Right lobe of liver (tissue), 6 donors: ENCODE measurements around the gene CST8. TPM values are rescaled to one million over a fixed set of nuclear protein-coding genes. Genes with fewer than 3 reads are reported as not detected.

Experiments
- ATAC-seq, 4 donors: fragments of 200-7000 bp; cut with Tn5 transposase; one replicate each; pipeline ENCODE4 v1.9.1; 2020; ENCODE audit warnings: mild to moderate bottlenecking in 4 of 4, moderate library complexity in 4 of 4
- DNase-seq, 3 donors: peaks; one replicate each; pipeline ENCODE4 v3.0.0-alpha.2; 2020
- H3K27ac ChIP-seq, 3 donors: fragments of 200-600 bp; one replicate each; pipeline ENCODE4 v1.8.0; 2022
- H3K27me3 ChIP-seq, 2 donors: fragments of 200-600 bp; one replicate each; pipeline ENCODE4 v1.8.0; 2022
- H3K36me3 ChIP-seq, 4 donors: fragments of 200-600 bp; sonication (generic) in 1 of 4; one replicate each; pipeline versions ENCODE4 v1.5.1 to v1.8.0; 2017 to 2022; ENCODE audit warnings: control low read depth in 1 of 4
- H3K4me1 ChIP-seq, 4 donors: fragments of 200-600 bp; sonication (generic) in 1 of 4; one replicate each; pipeline versions ENCODE4 v1.5.1 to v1.8.0; 2017 to 2022; ENCODE audit warnings: control low read depth in 1 of 4
- H3K4me3 ChIP-seq, 3 donors: fragments of 200-600 bp; one replicate each; pipeline ENCODE4 v1.8.0; 2022
- H3K9me3 ChIP-seq, 4 donors: fragments of 200-600 bp; sonication (generic) in 1 of 4; one replicate each; pipeline versions ENCODE4 v1.5.1 to v1.8.0; 2017 to 2022; ENCODE audit warnings: control low read depth in 1 of 4
- POLR2A ChIP-seq: fragments of 450-650 bp; IDR thresholded peaks from one replicate; pipeline ENCODE4 v1.6.1; 2017; ENCODE audit warnings: antibody characterized with exemption, mild to moderate bottlenecking
- WGBS: methylation state at CpG from one replicate; pipeline ENCODE4 v1.1.6; 2018; ENCODE audit warnings: low coverage, low lambda C conversion rate; ENCODE audit not compliant: insufficient coverage; ENCODE audit errors: missing lambda C conversion rate; 5-methylcytosine and 5-hydroxymethylcytosine counted together
- intact Hi-C, 2 donors: fragments of 100-400 bp; cut with DNase I; formaldehyde crosslinking; loops; one replicate each; pipeline versions ENCODE4 v1.11.2 to v1.14.1; 2022
- small RNA-seq, 2 experiments: library from RNA; depleted of rRNA; stranded (forward); fragments of <200 nt; gene quantifications; one replicate each; pipeline ENCODE3, GENCODE V24; 2016
- total RNA-seq, 6 experiments: library from RNA; depleted of rRNA in 2 of 6; stranded (reverse); fragments of >200 nt in 2 of 6; fragmentation: NEBNext Ultra II Directional in 3 of 6; extraction: Animal tissue kit (Norgen Biotek cat#: 25700) in 3 of 6; gene quantifications; one replicate each; pipeline versions ENCODE4 v1.1.0 to v1.2.4, GENCODE V29; 2016 to 2023
- TF ChIP-seq, protein P1 (sequence below), 4 donors: fragments of 200-600 bp in 3 of 4; fragments of 450-650 bp in 1 of 4; IDR thresholded peaks; one replicate each; pipeline versions ENCODE4 v1.5.1 to v1.8.0; 2016 to 2022; ENCODE audit warnings: antibody characterized with exemption in 4 of 4, mild to moderate bottlenecking in 2 of 4
- donor health status: DM: no; HTN: yes; CAD: no.
- donor health status: DM: no; HTN: no; CAD: no.
- donor health status: DM: no; HTN: no; CAD: no.
- donor health status: DM: no; HTN: yes; CAD: no.
- donor health status: DM: no; HTN: yes; CAD: no.

The CST8 gene
- total RNA-seq, 6 experiments from 2014 or later, result not detected

DNA sequence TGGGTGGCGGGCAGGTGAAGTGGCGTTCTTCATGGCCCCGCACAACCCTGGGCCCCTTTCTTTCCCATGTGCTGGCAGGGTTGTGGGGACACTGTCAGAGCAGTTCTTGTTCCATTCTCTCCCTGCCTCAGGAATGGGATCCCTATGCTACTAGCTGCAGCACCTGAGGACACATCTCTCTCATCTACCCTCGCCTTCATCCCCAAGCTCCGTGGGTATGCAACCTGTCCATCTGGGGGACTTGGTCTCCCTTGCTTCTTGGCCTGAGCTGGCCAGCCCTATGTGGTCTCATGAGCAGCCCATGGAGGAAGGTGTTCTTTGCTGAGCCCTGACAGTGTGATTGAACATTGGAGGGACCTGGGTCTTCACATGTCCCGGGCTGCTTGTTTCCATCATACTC is 53.2 kb downstream of the CST8 start:
- WGBS, result 80% methylated on average over 6 of the region's 6 CpGs
- no peak for ATAC-seq
- Histone ChIP-seq H3K27ac (no peak overlapping the region), H3K27me3 (peaks cover 0 to 6% of the 10 kb centered on the region in 2 donors), H3K36me3 (no peaks in the 10 kb centered on the region), H3K9me3 (no peaks in the 10 kb centered on the region), H3K4me1 (no peaks in the 10 kb centered on the region), H3K4me3 (no peak overlapping the region)
- no peak for DNase-seq
- TF ChIP-seq, protein P1, sequence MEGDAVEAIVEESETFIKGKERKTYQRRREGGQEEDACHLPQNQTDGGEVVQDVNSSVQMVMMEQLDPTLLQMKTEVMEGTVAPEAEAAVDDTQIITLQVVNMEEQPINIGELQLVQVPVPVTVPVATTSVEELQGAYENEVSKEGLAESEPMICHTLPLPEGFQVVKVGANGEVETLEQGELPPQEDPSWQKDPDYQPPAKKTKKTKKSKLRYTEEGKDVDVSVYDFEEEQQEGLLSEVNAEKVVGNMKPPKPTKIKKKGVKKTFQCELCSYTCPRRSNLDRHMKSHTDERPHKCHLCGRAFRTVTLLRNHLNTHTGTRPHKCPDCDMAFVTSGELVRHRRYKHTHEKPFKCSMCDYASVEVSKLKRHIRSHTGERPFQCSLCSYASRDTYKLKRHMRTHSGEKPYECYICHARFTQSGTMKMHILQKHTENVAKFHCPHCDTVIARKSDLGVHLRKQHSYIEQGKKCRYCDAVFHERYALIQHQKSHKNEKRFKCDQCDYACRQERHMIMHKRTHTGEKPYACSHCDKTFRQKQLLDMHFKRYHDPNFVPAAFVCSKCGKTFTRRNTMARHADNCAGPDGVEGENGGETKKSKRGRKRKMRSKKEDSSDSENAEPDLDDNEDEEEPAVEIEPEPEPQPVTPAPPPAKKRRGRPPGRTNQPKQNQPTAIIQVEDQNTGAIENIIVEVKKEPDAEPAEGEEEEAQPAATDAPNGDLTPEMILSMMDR (IDR thresholded peaks at IDR 0.05), result no peak
- TF ChIP-seq POLR2A, result no peak
- intact Hi-C loops, result no loop called here

Small RNA genes lying within 50 kb of the gene (small RNA-seq; reads per million reads assigned to genes)
- 0 reads per million in 2 experiments for gene RF00019

Other genes starting within 250 kb of the CST8 start
- gene NXT1, start 140.3 kb upstream of the CST8 start, total RNA-seq, result 10 to 100 TPM in 2 of 6 experiments, 1 to 10 TPM in 4; 3.8 to 11.2 (median 6.1) TPM
- gene GZF1, start 128.9 kb upstream of the CST8 start, total RNA-seq, result 1 to 10 TPM; 3.5 to 9.6 (median 6.1) TPM
- gene NAPB, start 69.6 kb upstream of the CST8 start, total RNA-seq, result 1 to 10 TPM; 3.2 to 5.8 (median 4.9) TPM
- not detected for gene CSTL1, start 51.4 kb upstream of the CST8 start, total RNA-seq
- not detected for gene CST11, start 38.2 kb upstream of the CST8 start, total RNA-seq
- not detected for gene CST9L, start 77.4 kb downstream of the CST8 start, total RNA-seq
- gene CST9, start 114.8 kb downstream of the CST8 start, total RNA-seq, result not detected
- gene CST3, start 146.8 kb downstream of the CST8 start, total RNA-seq, result 1,000 to 10,000 TPM in 1 of 6 experiments, 100 to 1,000 TPM in 5; 504 to 1,394 (median 638) TPM
- not detected for gene CST4, start 197.9 kb downstream of the CST8 start, total RNA-seq